ENCODE results near the gene COL23A1. TPM values are rescaled to one million over a fixed set of nuclear protein-coding genes. Genes with fewer than 3 reads are reported as not detected.

The COL23A1 gene
- total RNA-seq, 1 experiment from 2014 or later: 0.18 TPM

GRCh38 chr5:178507151-178507932 is 82.9 kb downstream of the COL23A1 start:
- Histone ChIP-seq H3K27me3 (replicated peaks; ENCODE audit: control insufficient read depth, insufficient read depth, low read length) (no peaks in the 10 kb centered on the region), H3K4me3 (ENCODE audit: low read depth, low read length) (no peak overlapping the region), H3K4me1 (no peaks in the 10 kb centered on the region), H3K9me3 (no peaks in the 10 kb centered on the region; the same call in 1 of the 2 replicates), H3K36me3 (ENCODE audit: control insufficient read depth, insufficient read depth, low read length) (no peaks in the 10 kb centered on the region)
- no TSS peak for BruUV-seq (replicated peaks)
- peaks cover 3% of the 10 kb centered on the region for H3K27me3 Mint-ChIP-seq (ENCODE audit: insufficient read depth, unreplicated experiment)
- no peak overlapping the region for H3K27ac Mint-ChIP-seq (ENCODE audit: unreplicated experiment)
- H3K4me1 Mint-ChIP-seq (ENCODE audit: low read depth, unreplicated experiment): no peaks in the 10 kb centered on the region
- ChIA-PET POLR2A (no interaction called here), CTCF (no interaction called here)
- intact Hi-C loops (cut with micrococcal nuclease; ENCODE audit: unreplicated experiment): no loop called here
- no peaks in the 10 kb centered on the region for H3K36me3 Mint-ChIP-seq (ENCODE audit: insufficient read depth, unreplicated experiment)
- no peak overlapping the region for H3K4me3 Mint-ChIP-seq (ENCODE audit: unreplicated experiment)
- no peak for DNase-seq
- no peak for TF ChIP-seq CTCF (IDR thresholded peaks at IDR 0.05; ENCODE audit: insufficient read depth in 1 of 2, low read depth in 1 of 2, low read length in 1 of 2, severe bottlenecking in 1 of 2, unreplicated experiment in 1 of 2)
- peaks cover 17% of the 10 kb centered on the region for H3K9me3 Mint-ChIP-seq (ENCODE audit: unreplicated experiment)

GRCh38 chr5:178505639-178506407 is 84.4 kb downstream of the COL23A1 start:
- Histone ChIP-seq H3K36me3 (ENCODE audit: control insufficient read depth, insufficient read depth, low read length) (no peaks in the 10 kb centered on the region), H3K4me1 (no peaks in the 10 kb centered on the region), H3K4me3 (ENCODE audit: low read depth, low read length) (no peak overlapping the region), H3K9me3 (no peaks in the 10 kb centered on the region; the same call in 1 of the 2 replicates), H3K27me3 (replicated peaks; ENCODE audit: control insufficient read depth, insufficient read depth, low read length) (no peaks in the 10 kb centered on the region)
- no peaks in the 10 kb centered on the region for H3K27me3 Mint-ChIP-seq (ENCODE audit: insufficient read depth, unreplicated experiment)
- peaks cover 17% of the 10 kb centered on the region for H3K9me3 Mint-ChIP-seq (ENCODE audit: unreplicated experiment)
- no peaks in the 10 kb centered on the region for H3K36me3 Mint-ChIP-seq (ENCODE audit: insufficient read depth, unreplicated experiment)
- H3K27ac Mint-ChIP-seq (ENCODE audit: unreplicated experiment): no peak overlapping the region
- no peaks in the 10 kb centered on the region for H3K4me1 Mint-ChIP-seq (ENCODE audit: low read depth, unreplicated experiment)
- DNase-seq: no peak
- POLR2A ChIA-PET: no interaction called here
- no peak overlapping the region for H3K4me3 Mint-ChIP-seq (ENCODE audit: unreplicated experiment)
- intact Hi-C loops (cut with micrococcal nuclease; ENCODE audit: unreplicated experiment): no loop called here
- BruUV-seq (replicated peaks): no TSS peak
- TF ChIP-seq CTCF (IDR thresholded peaks at IDR 0.05; ENCODE audit: insufficient read depth in 1 of 2, low read depth in 1 of 2, low read length in 1 of 2, severe bottlenecking in 1 of 2, unreplicated experiment in 1 of 2): no peak
- CTCF ChIA-PET: no interaction called here

- POLR2A ChIA-PET: no interaction called here
- no peaks in the 10 kb centered on the region for H3K27me3 Mint-ChIP-seq (ENCODE audit: insufficient read depth, unreplicated experiment)
- no peak overlapping the region for H3K27ac Mint-ChIP-seq (ENCODE audit: unreplicated experiment)
- H3K4me1 Mint-ChIP-seq (ENCODE audit: low read depth, unreplicated experiment): no peaks in the 10 kb centered on the region
- no peak overlapping the region for H3K4me3 Mint-ChIP-seq (ENCODE audit: unreplicated experiment)
- intact Hi-C loops (cut with micrococcal nuclease; ENCODE audit: unreplicated experiment): no loop called here
- no peak overlapping the region for H3K4me3 ChIP-seq (ENCODE audit: low read depth, low read length)
- H3K36me3 Mint-ChIP-seq (ENCODE audit: insufficient read depth, unreplicated experiment): no peaks in the 10 kb centered on the region
- no peaks in the 10 kb centered on the region for H3K4me1 ChIP-seq
- no peaks in the 10 kb centered on the region; the same call in 1 of the 2 replicates for H3K9me3 ChIP-seq
- no TSS peak for BruUV-seq (replicated peaks)
- H3K27me3 ChIP-seq (replicated peaks; ENCODE audit: control insufficient read depth, insufficient read depth, low read length): no peaks in the 10 kb centered on the region
- no peak for TF ChIP-seq CTCF (IDR thresholded peaks at IDR 0.05; ENCODE audit: insufficient read depth in 1 of 2, low read depth in 1 of 2, low read length in 1 of 2, severe bottlenecking in 1 of 2, unreplicated experiment in 1 of 2)
- H3K36me3 ChIP-seq (ENCODE audit: control insufficient read depth, insufficient read depth, low read length): no peaks in the 10 kb centered on the region
- H3K9me3 Mint-ChIP-seq (ENCODE audit: unreplicated experiment): peaks cover 17% of the 10 kb centered on the region
- CTCF ChIA-PET: no interaction called here
- DNase-seq: no peak
These were observed 85.7 kb downstream of the COL23A1 start for GRCh38 chr5:178504340-178504960.

Data from Caco-2 (cell line).